ENCODE results near the gene ANKS1A.
"Not testable (repeated sequence)": the region's sequence is repeated elsewhere in the genome, so short reads cannot be mapped to it uniquely, and the experiment has no call there.

The ANKS1A gene

GRCh38 chr6:35120746-35121145 lies 231.7 kb downstream of the ANKS1A start:
- no peak for DNase-seq (ENCODE audit: insufficient read length, low spot score)
- FAIRE-seq, result no peak
- no peak for TF ChIP-seq CTCF (IDR thresholded peaks at IDR 0.05; ENCODE audit: insufficient read depth, missing control alignments)

- FAIRE-seq, result no peak
- DNase-seq (ENCODE audit: insufficient read length, low spot score), result no peak
- TF ChIP-seq CTCF (IDR thresholded peaks at IDR 0.05; ENCODE audit: insufficient read depth, missing control alignments), result no peak
Measured at GRCh38 chr6:35124356-35124755, 235.3 kb downstream of the ANKS1A start.

- TF ChIP-seq CTCF (IDR thresholded peaks at IDR 0.05; ENCODE audit: insufficient read depth, missing control alignments), result no peak
- FAIRE-seq (no peak), DNase-seq (ENCODE audit: insufficient read length, low spot score) (no peak)
Measured at GRCh38 chr6:35128042-35128441, 239.0 kb downstream of the ANKS1A start.

- no peak for TF ChIP-seq CTCF (IDR thresholded peaks at IDR 0.05; ENCODE audit: insufficient read depth, missing control alignments)
- FAIRE-seq (no peak), DNase-seq (ENCODE audit: insufficient read length, low spot score) (no peak)
Measured at GRCh38 chr6:35128496-35128895, 239.4 kb downstream of the ANKS1A start.

GRCh38 chr6:35136185-35136584 lies 247.1 kb downstream of the ANKS1A start:
- FAIRE-seq (no peak), DNase-seq (ENCODE audit: insufficient read length, low spot score) (no peak)
- TF ChIP-seq CTCF (IDR thresholded peaks at IDR 0.05; ENCODE audit: insufficient read depth, missing control alignments), result no peak

- DNase-seq (ENCODE audit: insufficient read length, low spot score); FAIRE-seq: not testable (repeated sequence)
Measured at GRCh38 chr6:35138191-35138590, 249.1 kb downstream of the ANKS1A start.

GRCh38 chr6:35139470-35139869 lies 250.4 kb downstream of the ANKS1A start:
- FAIRE-seq (no peak), DNase-seq (ENCODE audit: insufficient read length, low spot score) (no peak)
- TF ChIP-seq CTCF (IDR thresholded peaks at IDR 0.05; ENCODE audit: insufficient read depth, missing control alignments), result no peak
